ENCODE measurements around the gene HS3ST2.

The HS3ST2 gene

GRCh38 chr16:22843122-22843521 lies 29.2 kb downstream of the HS3ST2 start:
- TF ChIP-seq CTCF (IDR thresholded peaks at IDR 0.05) = no peak
- TF ChIP-seq ZFX (IDR thresholded peaks at IDR 0.05; ENCODE audit: borderline replicate concordance) = no peak
- no peak overlapping the region for H3K27ac ChIP-seq

GRCh38 chr16:22843856-22844255 lies 29.9 kb downstream of the HS3ST2 start:
- TF ChIP-seq CTCF (IDR thresholded peaks at IDR 0.05) (no peak), ZFX (IDR thresholded peaks at IDR 0.05; ENCODE audit: borderline replicate concordance) (no peak)
- H3K27ac ChIP-seq = no peak overlapping the region

GRCh38 chr16:22844416-22844815 lies 30.5 kb downstream of the HS3ST2 start:
- TF ChIP-seq ZFX (IDR thresholded peaks at IDR 0.05; ENCODE audit: borderline replicate concordance) = no peak
- TF ChIP-seq CTCF (IDR thresholded peaks at IDR 0.05) = no peak
- no peak overlapping the region for H3K27ac ChIP-seq

GRCh38 chr16:22847100-22847499 lies 33.1 kb downstream of the HS3ST2 start:
- no peak overlapping the region for H3K27ac ChIP-seq
- TF ChIP-seq ZFX (IDR thresholded peaks at IDR 0.05; ENCODE audit: borderline replicate concordance) (no peak), CTCF (IDR thresholded peaks at IDR 0.05) (no peak)

GRCh38 chr16:22847690-22848089 lies 33.7 kb downstream of the HS3ST2 start:
- H3K27ac ChIP-seq = no peak overlapping the region
- TF ChIP-seq ZFX (IDR thresholded peaks at IDR 0.05; ENCODE audit: borderline replicate concordance) (no peak), CTCF (IDR thresholded peaks at IDR 0.05) (no peak)

- no peak for TF ChIP-seq CTCF (IDR thresholded peaks at IDR 0.05)
- no peak for TF ChIP-seq ZFX (IDR thresholded peaks at IDR 0.05; ENCODE audit: borderline replicate concordance)
- H3K27ac ChIP-seq = no peak overlapping the region
These were observed 34.5 kb downstream of the HS3ST2 start for GRCh38 chr16:22848451-22848850.

- TF ChIP-seq ZFX (IDR thresholded peaks at IDR 0.05; ENCODE audit: borderline replicate concordance) (no peak), CTCF (IDR thresholded peaks at IDR 0.05) (no peak)
- no peak overlapping the region for H3K27ac ChIP-seq
These were observed 35.6 kb downstream of the HS3ST2 start for GRCh38 chr16:22849517-22849916.
